Smooth muscle cell (in vitro differentiated cells): ENCODE results near the gene TBC1D13. TPM values are rescaled to one million over a fixed set of nuclear protein-coding genes. Genes with fewer than 3 reads are reported as not detected.
A peak's percentile ranks its signal among the peaks of the same experiment; 100 is the strongest.

Experiments
- DNase-seq: peaks from one replicate; lab custom pipeline; 2025; ENCODE audit not compliant: unreplicated experiment; lab: John Stamatoyannopoulos, UW
- H2AFZ ChIP-seq: fragments of 200-600 bp; sonication (generic); 2 replicates; pipeline ENCODE4 v1.6.0; 2016; ENCODE audit warnings: antibody characterized with exemption, low read depth, mild to moderate bottlenecking
- H3F3A ChIP-seq: fragments of 200-600 bp; sonication (generic); 2 replicates; pipeline ENCODE4 v1.6.0; 2017; ENCODE audit warnings: antibody characterized with exemption, low read depth
- H3K27ac ChIP-seq: fragments of 200-600 bp; sonication (generic); 2 replicates; pipeline ENCODE4 v1.5.1; 2016; ENCODE audit warnings: low read depth, mild to moderate bottlenecking
- H3K27me3 ChIP-seq: fragments of 200-600 bp; sonication (generic); 2 replicates; pipeline ENCODE4 v1.6.1; 2016; ENCODE audit warnings: low read depth, mild to moderate bottlenecking
- H3K36me3 ChIP-seq: fragments of 200-600 bp; sonication (generic); 2 replicates; pipeline ENCODE4 v1.5.1; 2016; ENCODE audit warnings: low read depth
- H3K4me1 ChIP-seq: fragments of 200-600 bp; sonication (generic); 2 replicates; pipeline ENCODE4 v1.5.1; 2016; ENCODE audit warnings: low read depth
- H3K4me2 ChIP-seq: fragments of 200-600 bp; sonication (generic); 2 replicates; pipeline ENCODE4 v1.6.0; 2016; ENCODE audit warnings: mild to moderate bottlenecking
- H3K4me3 ChIP-seq: fragments of 200-600 bp; sonication (generic); 2 replicates; pipeline ENCODE4 v1.5.1; 2016; ENCODE audit warnings: mild to moderate bottlenecking
- H3K79me2 ChIP-seq: fragments of 200-600 bp; sonication (generic); 2 replicates; pipeline ENCODE4 v1.6.0; 2016; ENCODE audit warnings: low read depth, mild to moderate bottlenecking
- H3K9ac ChIP-seq: fragments of 200-600 bp; sonication (generic); 2 replicates; pipeline ENCODE4 v1.6.0; 2016; ENCODE audit warnings: low read depth
- H3K9me3 ChIP-seq: fragments of 200-600 bp; sonication (generic); replicated peaks from 2 replicates; pipeline ENCODE4 v1.5.1; 2016; ENCODE audit warnings: low read depth
- H4K20me1 ChIP-seq: fragments of 200-600 bp; sonication (generic); 2 replicates; pipeline ENCODE4 v1.6.0; 2016; ENCODE audit warnings: low read depth
- CTCF ChIP-seq: fragments of 200-600 bp; sonication (generic); IDR thresholded peaks from 2 replicates; pipeline ENCODE4 v1.5.1; 2017; ENCODE audit warnings: borderline replicate concordance, mild to moderate bottlenecking, antibody characterized with exemption; ENCODE audit not compliant: insufficient read depth, poor library complexity, severe bottlenecking
- WGBS: methylation state at CpG from one replicate; pipeline ENCODE4 v1.1.7; 2016; ENCODE audit warnings: low lambda C conversion rate; 5-methylcytosine and 5-hydroxymethylcytosine counted together
- polyA plus RNA-seq: library from polyadenylated mRNA; unstranded; fragments of >200 nt; fragmentation: Nextera tagmentation; extraction: Ambion mirVana; gene quantifications from 2 replicates; pipeline ENCODE4 v1.2.1, GENCODE V29; 2016
- total RNA-seq: library from RNA; depleted of rRNA; stranded (reverse); fragments of >200 nt; gene quantifications from 2 replicates; pipeline ENCODE4 v1.2.3, GENCODE V29; 2014

The TBC1D13 gene
- total and polyA plus RNA-seq, 2 experiments from 2014 or later, result 7.6 to 29.3 TPM

GRCh38 chr9:128810873-128811272 is 23.8 kb downstream of the TBC1D13 start:
- Histone ChIP-seq H3K4me1 (no peaks in the 10 kb centered on the region), H3K4me3 (no peak overlapping the region), H3F3A (peaks cover 5% of the 10 kb centered on the region), H3K9ac (no peak overlapping the region), H3K9me3 (no peaks in the 10 kb centered on the region), H4K20me1 (no peaks in the 10 kb centered on the region), H3K4me2 (no peak overlapping the region), H2AFZ (no peak overlapping the region), H3K36me3 (no peaks in the 10 kb centered on the region), H3K27ac (no peak overlapping the region), H3K79me2 (no peaks in the 10 kb centered on the region), H3K27me3 (no peaks in the 10 kb centered on the region)
- TF ChIP-seq CTCF, result no peak
- no peak for DNase-seq
- 90% methylated on average over 5 of the region's 5 CpGs for WGBS

- Histone ChIP-seq H3K4me1 (peaks cover 3% of the 10 kb centered on the region), H3K4me3 (peak within 1 kb of the TSS; percentile 72), H3F3A (no peaks in the 10 kb centered on the region), H4K20me1 (no peaks in the 10 kb centered on the region), H3K79me2 (no peaks in the 10 kb centered on the region), H3K36me3 (no peaks in the 10 kb centered on the region), H3K27ac (no peak within 1 kb of the TSS), H3K4me2 (peak within 1 kb of the TSS; percentile 93), H3K27me3 (no peaks in the 10 kb centered on the region), H3K9ac (peak within 1 kb of the TSS; percentile 31), H3K9me3 (no peaks in the 10 kb centered on the region), H2AFZ (peak within 1 kb of the TSS; percentile 69)
- peak; percentile 92 for TF ChIP-seq CTCF
- 2% methylated on average over 42 of the region's 70 CpGs for WGBS
- peak; percentile 93 for DNase-seq
These were observed 31.2 kb downstream of the TBC1D13 start, which contains the start of gene ENDOG for GRCh38 chr9:128818099-128818838. Gene ENDOG (plus strand): TSS chr9:128818500. CDS start chr9:128818685, 185 bp downstream.

DNA sequence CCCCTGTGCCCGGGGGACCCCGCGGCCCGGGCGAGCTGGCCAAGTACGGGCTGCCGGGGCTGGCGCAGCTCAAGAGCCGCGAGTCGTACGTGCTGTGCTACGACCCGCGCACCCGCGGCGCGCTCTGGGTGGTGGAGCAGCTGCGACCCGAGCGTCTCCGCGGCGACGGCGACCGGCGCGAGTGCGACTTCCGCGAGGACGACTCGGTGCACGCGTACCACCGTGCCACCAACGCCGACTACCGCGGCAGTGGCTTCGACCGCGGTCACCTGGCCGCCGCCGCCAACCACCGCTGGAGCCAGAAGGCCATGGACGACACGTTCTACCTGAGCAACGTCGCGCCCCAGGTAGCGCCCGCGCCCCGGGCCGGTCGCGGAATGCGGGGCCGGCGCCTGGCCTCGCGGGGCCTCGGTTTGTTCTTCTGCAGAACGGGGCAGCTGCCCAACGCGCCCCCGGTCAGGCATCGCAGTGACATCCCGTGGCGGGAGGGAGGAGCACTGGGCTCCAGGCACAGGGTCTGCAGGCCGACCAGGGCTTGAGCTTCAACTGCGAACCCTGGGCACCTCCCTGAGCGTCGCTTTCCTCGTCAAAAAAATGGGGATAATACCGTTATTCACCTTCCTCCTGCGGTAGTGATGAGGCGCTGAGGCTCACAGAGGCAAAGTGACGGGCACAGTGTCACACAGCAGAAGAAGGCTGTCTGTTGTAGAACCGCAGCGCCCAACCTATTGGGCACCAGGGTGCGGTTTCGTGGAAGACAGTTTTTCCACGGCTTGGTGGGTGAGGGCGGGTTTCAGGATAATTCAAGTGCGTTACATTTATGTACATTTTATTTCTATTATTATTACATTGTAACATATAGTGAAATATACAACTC is 32.0 kb downstream of the TBC1D13 start:
- Histone ChIP-seq H3K27ac (no peak overlapping the region), H2AFZ (peak overlapping the region; percentile 69), H3K9ac (peak overlapping the region; percentile 31), H3K36me3 (no peaks in the 10 kb centered on the region), H3K4me1 (peaks cover 3% of the 10 kb centered on the region), H3K4me3 (peak overlapping the region; percentile 72), H4K20me1 (no peaks in the 10 kb centered on the region), H3K9me3 (no peaks in the 10 kb centered on the region), H3F3A (no peaks in the 10 kb centered on the region), H3K4me2 (peak overlapping the region; percentile 93), H3K79me2 (no peaks in the 10 kb centered on the region), H3K27me3 (no peaks in the 10 kb centered on the region)
- no peak for TF ChIP-seq CTCF
- no peak for DNase-seq
- WGBS, result 9% methylated on average over 86 of the region's 90 CpGs
